Measurements from ENCODE around the gene GALNT17.

GRCh38 chr7:71718563-71718962 lies 586.6 kb downstream of the GALNT17 start:
- TF ChIP-seq CTCF (conservative IDR thresholded peaks at IDR 0.05; ENCODE audit: low read depth in 2 of 2) (no peak), STAT1 (IDR thresholded peaks at IDR 0.05; ENCODE audit: unreplicated experiment) (no peak), CREB1 (CRISPR knock-in tag; IDR thresholded peaks at IDR 0.05; ENCODE audit: low read depth) (no peak), POLR2AphosphoS5 (IDR thresholded peaks at IDR 0.05; ENCODE audit: low read depth) (no peak), JUNB (IDR thresholded peaks at IDR 0.05; ENCODE audit: unreplicated experiment) (no peak)

All from GM23338 (cell line).